T47D (cell line): Measurements from ENCODE around the gene MYO9A.

Experiments
- DNase-seq, 2 experiments: peaks; one replicate each; pipeline versions ENCODE4 v3.0.0 to v3.0.0-alpha.2; 2011 to 2012; ENCODE audit warnings: low read depth in 1 of 2, low spot score in 1 of 2
- JUND ChIP-seq: IDR thresholded peaks from 2 replicates; pipeline ENCODE4 v1.6.1; 2012; ENCODE audit warnings: low read depth
- in situ Hi-C: cut with HindIII; loops from 2 replicates; pipeline ENCODE4 v1.10.0; 2016; ENCODE audit warnings: low sequenced_read_pairs, low pct_unique_long_range_greater_than_20kb

Gene MYO9A, protein sequence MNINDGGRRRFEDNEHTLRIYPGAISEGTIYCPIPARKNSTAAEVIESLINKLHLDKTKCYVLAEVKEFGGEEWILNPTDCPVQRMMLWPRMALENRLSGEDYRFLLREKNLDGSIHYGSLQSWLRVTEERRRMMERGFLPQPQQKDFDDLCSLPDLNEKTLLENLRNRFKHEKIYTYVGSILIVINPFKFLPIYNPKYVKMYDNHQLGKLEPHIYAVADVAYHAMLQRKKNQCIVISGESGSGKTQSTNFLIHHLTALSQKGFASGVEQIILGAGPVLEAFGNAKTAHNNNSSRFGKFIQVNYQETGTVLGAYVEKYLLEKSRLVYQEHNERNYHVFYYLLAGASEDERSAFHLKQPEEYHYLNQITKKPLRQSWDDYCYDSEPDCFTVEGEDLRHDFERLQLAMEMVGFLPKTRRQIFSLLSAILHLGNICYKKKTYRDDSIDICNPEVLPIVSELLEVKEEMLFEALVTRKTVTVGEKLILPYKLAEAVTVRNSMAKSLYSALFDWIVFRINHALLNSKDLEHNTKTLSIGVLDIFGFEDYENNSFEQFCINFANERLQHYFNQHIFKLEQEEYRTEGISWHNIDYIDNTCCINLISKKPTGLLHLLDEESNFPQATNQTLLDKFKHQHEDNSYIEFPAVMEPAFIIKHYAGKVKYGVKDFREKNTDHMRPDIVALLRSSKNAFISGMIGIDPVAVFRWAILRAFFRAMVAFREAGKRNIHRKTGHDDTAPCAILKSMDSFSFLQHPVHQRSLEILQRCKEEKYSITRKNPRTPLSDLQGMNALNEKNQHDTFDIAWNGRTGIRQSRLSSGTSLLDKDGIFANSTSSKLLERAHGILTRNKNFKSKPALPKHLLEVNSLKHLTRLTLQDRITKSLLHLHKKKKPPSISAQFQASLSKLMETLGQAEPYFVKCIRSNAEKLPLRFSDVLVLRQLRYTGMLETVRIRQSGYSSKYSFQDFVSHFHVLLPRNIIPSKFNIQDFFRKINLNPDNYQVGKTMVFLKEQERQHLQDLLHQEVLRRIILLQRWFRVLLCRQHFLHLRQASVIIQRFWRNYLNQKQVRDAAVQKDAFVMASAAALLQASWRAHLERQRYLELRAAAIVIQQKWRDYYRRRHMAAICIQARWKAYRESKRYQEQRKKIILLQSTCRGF (N-terminal part only)

DNA sequence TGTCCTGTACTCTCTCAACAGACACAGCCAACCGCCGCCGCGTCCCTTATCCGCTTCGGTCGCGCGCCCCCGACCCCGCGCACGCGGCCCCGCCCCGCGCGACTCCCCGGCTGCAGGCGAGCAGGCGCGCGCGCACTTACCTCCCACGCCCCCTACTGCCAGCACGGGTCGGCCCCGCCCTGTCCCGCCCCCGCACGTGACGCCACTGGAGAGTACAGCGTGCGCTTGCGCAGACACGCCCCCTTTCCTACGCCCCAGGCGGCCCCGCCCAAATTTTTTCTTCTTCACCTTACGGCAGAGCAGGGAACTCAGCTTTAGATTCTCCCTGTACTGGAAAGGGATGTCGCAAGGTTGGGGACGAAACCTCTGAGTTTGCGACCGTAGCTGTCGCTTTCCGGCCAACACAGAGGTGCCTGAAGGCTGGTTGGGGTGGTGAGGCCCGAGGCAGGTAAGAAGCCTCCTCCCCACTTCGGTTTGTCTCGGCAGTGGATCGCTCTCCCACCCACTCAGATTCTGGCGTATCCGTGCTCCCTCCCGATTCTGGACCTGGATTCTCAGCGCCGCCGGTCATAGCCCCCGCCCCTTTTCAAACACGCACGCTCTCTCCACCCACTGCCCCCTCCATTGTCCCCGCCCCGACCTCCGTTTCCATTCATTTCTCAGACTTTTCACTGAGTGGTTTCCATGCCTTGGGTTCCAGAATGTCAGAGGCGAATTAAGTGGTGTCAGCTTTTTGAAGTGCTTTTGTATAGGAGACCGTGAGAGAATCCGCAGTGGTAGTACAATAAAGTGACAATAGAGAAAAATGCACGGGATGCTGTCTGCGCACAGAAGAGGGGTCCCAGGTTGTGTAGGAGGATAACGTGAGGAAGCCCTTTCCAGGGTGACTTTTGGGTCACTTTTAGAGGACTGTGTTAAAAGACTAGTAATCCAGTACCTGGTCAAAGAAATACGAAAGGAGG lies at the start of gene MYO9A, which contains the start of gene SENP8:
Gene MYO9A, minus strand, starts transcription at position 134 of the 962 bp plus-strand sequence. CDS start 71,587 bp downstream, outside the sequence.
Gene SENP8, plus strand, starts transcription at position 387 of the 962 bp plus-strand sequence. CDS start 21,221 bp downstream, outside the sequence.
- in situ Hi-C loops = no loop called here
- DNase-seq = peak; percentile 86 to 99
- no peak for TF ChIP-seq JUND

DNA sequence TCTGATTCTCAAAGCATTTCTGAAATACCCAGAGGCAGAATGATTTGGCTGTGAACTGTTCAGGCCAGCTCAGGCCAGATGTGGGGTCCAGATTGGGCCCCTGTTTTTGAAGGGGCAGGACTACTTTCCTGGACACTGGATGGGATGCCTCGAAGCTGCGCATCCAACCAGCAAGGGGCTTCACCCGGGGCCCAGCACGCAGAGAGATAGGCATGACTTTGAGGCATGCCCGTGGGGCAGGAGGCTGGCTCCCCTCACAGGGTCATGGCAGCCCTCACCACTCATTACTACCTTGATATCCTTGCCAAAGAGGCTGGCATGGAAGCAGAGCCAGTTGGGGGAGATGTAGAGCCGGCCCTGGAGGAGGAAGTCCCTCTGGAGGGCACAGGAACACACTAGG lies 49.5 kb upstream of the MYO9A start:
- no peak for DNase-seq
- in situ Hi-C loops = no loop called here

DNA sequence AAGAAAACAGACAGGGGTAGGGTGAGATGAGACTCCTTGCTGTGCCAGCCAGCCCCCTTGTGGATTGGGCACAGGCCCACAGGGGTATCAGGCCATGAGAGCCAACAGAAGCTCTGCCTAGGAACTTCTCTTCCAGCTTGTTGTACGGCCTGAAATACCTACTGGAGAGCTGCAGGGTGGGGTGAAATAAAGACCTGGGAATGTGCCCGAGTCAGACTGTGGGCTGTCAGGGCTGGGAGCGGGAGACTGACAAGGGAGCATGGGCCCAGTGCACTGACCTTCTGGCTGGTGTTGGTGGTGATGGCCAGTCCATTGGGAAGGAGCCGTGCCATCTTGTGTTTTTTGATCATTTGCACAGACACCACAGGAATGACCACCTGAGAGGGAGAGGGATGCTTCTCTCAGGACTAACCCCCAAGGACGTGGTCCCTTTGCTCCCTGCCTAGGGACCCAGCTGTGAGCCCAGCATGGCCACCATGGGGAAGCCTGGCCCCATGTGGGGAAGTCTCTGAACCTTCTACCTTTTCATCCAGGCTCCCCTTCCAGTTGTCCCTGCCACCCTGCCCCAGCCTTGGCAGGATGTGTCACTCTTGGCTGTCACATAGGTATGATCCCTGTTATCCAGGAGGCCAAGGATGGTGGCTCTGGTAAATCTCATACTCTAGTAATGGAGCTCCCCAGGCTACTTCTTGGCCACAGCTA lies 48.9 kb upstream of the MYO9A start:
- TF ChIP-seq JUND = no peak
- in situ Hi-C loops = no loop called here
- no peak for DNase-seq

More for the DNA sequence above, 49.5 kb upstream of the MYO9A start:
- no peak for TF ChIP-seq JUND

DNA sequence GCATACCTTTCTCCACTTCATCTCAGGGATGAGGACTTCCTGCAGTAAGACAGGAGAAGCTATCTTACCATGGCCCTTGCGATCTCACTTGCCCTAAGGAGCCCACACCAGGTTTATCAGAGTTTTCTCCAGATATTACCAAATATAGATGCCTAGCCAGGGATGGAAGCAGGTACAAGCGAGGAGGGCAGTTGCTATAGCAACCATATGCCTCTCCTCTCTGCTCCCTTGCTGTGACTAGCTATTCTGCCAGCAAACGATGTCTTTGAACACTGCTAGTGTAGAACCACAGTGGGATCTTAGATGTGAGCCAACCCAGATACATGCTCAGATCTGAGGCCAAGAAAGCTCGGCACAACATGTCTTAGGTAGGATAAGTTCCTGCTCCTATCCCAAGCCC lies 45.8 kb upstream of the MYO9A start:
- DNase-seq = no peak
- TF ChIP-seq JUND = no peak
- in situ Hi-C loops = no loop called here

DNA sequence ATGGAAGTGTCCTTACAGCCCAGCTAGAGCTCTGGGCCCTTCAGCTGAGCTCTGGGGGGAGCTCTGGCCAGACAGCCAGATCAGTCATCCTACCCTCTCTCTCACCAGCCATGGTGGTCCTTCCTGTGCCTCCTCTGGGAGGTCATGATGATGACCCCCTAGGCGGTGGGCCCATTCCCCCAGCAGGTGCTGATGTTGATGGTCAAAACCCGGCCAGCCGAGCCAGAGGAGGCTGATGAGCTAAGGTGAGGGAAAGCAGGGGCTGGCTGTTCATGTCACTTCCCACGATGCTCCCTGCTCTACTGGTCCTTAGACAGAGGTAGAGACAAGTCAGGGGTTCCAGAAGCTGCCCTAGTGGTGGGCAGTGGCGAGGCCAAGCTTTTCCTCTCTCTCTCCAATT lies 44.6 kb upstream of the MYO9A start:
- in situ Hi-C loops = no loop called here
- TF ChIP-seq JUND = no peak
- no peak for DNase-seq

DNA sequence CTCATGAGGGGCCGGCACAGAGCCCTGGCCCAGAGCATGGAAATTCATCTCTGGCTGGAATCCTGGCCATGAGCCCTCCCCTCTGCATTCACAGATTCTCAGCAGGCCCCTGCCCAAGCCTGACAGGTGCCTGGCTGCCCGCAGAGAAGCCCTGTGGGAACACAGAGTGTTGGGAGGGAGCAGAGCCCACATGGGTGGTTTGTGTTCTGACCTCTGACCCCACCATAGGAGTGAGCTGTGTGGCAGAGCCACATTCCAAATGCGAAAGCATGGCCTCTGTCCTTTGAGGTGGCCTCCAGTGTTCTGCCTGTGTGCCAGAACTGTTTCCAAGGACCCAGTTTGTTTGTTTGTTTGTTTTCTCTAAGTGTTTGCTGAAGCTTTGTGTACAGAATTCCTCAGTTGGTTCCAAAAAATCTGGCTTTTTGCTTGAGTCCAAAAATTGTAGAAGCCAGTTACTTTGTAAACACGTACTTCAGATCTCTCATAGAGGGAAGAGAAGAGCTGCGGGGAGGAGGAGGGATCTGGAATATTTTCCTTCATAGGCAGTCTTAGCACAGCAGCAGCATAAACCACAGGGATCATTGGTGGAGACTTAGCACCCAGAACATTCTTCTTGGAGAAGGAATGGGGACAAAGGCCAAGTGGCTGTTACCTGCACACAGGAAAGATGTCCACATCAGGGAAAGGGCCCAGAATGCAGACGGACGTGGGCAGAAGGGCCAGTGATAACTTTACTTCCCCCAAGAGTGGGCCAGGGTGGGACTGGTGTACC lies 43.6 kb upstream of the MYO9A start:
- in situ Hi-C loops = no loop called here
- peak in 1 of 2 experiments; percentile 88 for DNase-seq
- no peak for TF ChIP-seq JUND

DNA sequence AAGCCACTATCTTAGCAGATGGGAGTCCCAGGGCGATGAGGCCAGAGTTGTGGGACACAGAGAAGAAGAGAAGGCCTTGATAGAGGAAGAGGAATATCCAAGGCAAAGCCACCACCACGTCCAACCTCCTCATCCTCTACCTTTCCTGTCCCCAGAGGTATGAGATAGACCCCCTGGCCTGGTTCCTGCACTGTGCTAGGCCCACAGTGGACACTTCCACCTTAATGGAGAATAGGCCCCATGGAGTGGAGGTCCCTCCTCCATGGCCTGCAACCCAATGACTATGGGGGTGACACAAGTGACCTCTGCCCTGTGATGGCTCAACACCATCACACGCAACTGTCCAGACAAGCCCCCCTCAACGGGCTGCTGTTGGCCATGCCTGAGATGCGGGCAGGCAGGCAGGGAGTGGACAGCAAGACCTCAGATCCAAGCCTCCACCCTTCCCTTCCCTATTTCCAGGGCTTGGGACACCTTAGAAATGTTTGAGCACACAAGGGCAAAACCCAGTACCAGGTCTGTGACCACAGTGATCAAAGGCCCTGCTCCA lies 42.8 kb upstream of the MYO9A start:
- no peak for TF ChIP-seq JUND
- in situ Hi-C loops = no loop called here
- no peak for DNase-seq

DNA sequence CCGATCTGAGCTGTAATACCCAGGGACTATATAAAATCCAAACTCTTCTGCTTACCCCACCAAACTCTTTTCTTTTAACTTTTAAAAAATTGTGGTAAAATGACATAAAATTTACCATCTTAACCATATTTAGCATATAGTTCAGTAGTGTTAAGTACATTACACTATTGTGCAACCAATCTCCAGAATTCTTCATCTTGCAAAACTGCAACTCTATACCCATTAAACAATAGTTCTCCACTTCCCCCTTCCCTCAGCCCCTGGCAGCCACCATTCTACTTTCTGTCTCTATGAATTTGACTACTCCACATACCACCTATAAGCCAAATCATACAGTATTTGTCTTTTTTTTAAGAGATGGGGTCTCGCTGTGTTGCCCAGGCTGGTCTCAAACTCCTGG lies 39.0 kb upstream of the MYO9A start:
- DNase-seq = no peak
- in situ Hi-C loops = no loop called here
- no peak for TF ChIP-seq JUND

DNA sequence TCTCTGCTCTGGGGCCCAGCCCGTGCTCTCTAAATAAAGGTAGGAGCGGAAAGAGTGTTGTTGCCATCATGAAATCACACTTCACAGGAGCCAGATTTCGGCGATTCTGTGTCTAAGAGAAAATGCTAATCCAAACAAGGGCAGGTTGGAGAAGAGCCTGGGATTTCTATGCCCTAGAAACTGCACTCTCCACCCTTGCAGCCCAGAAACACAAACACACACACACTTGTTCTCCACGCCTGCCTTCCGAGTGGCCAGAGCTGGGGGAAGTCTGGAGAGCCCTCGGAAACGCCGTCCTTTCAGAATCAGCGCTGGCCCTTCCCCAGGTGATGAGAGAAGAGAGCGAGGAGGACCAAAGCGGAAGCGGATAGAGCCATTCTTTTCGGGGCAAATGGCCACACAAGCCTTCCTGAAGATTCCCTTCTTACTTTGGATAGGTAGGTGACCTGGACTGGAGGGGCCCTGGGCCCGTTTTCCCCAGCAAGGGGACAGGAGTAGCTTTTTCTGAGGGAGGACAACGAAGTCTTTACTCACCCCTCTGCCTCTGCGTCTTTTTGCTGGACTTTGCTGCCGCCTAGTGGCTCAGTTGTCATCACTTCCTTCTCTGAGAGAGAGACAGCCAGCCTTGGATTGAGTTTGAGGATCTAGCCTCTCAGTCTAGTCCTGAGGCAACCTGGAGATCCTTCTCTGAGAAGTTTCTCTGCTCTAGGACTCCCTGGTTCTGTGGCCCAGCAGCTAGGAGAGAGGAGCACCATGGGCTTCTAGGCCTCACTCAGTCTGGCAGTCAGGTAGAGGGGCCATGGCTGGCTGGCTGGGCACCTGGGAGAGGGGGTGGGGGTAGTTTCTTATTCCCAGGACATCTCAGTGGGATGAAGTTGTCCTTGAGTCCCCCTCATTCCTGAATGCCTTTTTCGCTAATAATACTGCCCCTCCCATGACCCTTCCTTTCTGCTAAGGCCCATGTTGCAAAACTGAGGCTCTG lies 38.0 kb upstream of the MYO9A start:
- no peak for TF ChIP-seq JUND
- in situ Hi-C loops = no loop called here
- peak in 1 of 2 experiments; percentile 93 for DNase-seq
